Endothelial cell of umbilical vein (primary cell): Measurements from ENCODE around the gene RBSN. TPM values are rescaled to one million over a fixed set of nuclear protein-coding genes. Genes with fewer than 3 reads are reported as not detected.

Experiments
- BruUV-seq: library from RNA; stranded (reverse); fragments of 400-500 nt; replicated peaks from 2 replicates; lab custom pipeline; 2021; lab: Mats Ljungman, UMichigan
- CTCF ChIA-PET: fragments of 300-600, 350-600 bp; sonication (Branson Sonifier 250); formaldehyde crosslinking; loops from one replicate; lab custom pipeline; 2021; ENCODE audit warnings: antibody characterized with exemption, inconsistent platforms; lab: Charles Lee
- POLR2A ChIA-PET: fragments of 300-600, 350-600 bp; sonication (Branson Sonifier 250); formaldehyde crosslinking; loops from one replicate; lab custom pipeline; 2021; ENCODE audit warnings: antibody characterized with exemption, inconsistent platforms; lab: Charles Lee
- DNase-seq: peaks from one replicate; pipeline ENCODE4 v3.0.0-alpha.2; 2011; ENCODE audit warnings: low read depth, low spot score
- FAIRE-seq: peaks from 2 replicates; lab custom pipeline; 2011; peaks lifted over from hg19 to GRCh38; lab: Jason Lieb, UNC
- H2AFZ ChIP-seq: 2 replicates; pipeline ENCODE4 v1.6.0; 2012; ENCODE audit warnings: low read depth, low read length, control low read depth, inconsistent platforms
- H3K27ac ChIP-seq: 2 replicates; pipeline ENCODE4 v1.5.1; 2011; ENCODE audit warnings: low read depth, mild to moderate bottlenecking, control low read depth, low read length, moderate library complexity; ENCODE audit not compliant: insufficient read depth
- H3K27me3 ChIP-seq, 2 experiments: 2 replicates each; pipeline versions ENCODE4 v1.6.0 to v1.6.1; 2011; ENCODE audit warnings: low read length in 2 of 2, mixed read lengths in 1 of 2; ENCODE audit not compliant: control insufficient read depth in 2 of 2, insufficient read depth in 2 of 2
- H3K36me3 ChIP-seq, 2 experiments: 2 replicates in 1 of 2; 3 replicates in 1 of 2; pipeline ENCODE4 v1.5.1; 2011; ENCODE audit warnings: low read length in 2 of 2, mild to moderate bottlenecking in 1 of 2, moderate library complexity in 1 of 2; ENCODE audit not compliant: control insufficient read depth in 2 of 2, insufficient read depth in 2 of 2; ENCODE audit errors: extremely low read depth in 1 of 2
- H3K4me1 ChIP-seq: 3 replicates; pipeline ENCODE4 v1.5.1; 2011; ENCODE audit warnings: mild to moderate bottlenecking, low read length; ENCODE audit not compliant: control insufficient read depth, insufficient read depth; ENCODE audit errors: extremely low read depth
- H3K4me2 ChIP-seq: 2 replicates; pipeline ENCODE4 v1.6.1; 2011; ENCODE audit warnings: low read length, control low read depth, mixed read lengths; ENCODE audit not compliant: insufficient read depth
- H3K4me3 ChIP-seq, 3 experiments: fragments of 200-600 bp in 1 of 3; sonication (generic), shearing (Covaris generic) in 1 of 3; replicated peaks in 1 of 3; 2 replicates each; pipeline ENCODE4 v1.5.1; 2011 to 2016; ENCODE audit warnings: control low read depth in 3 of 3, low read length in 3 of 3, mild to moderate bottlenecking in 2 of 3, inconsistent platforms in 1 of 3, low read depth in 1 of 3, moderate library complexity in 1 of 3; ENCODE audit not compliant: insufficient read depth in 1 of 3
- H3K79me2 ChIP-seq: 2 replicates; pipeline ENCODE4 v1.6.0; 2012; ENCODE audit warnings: low read length, inconsistent platforms; ENCODE audit not compliant: control insufficient read depth, insufficient read depth
- H3K9ac ChIP-seq: replicated peaks from 2 replicates; pipeline ENCODE3; 2011; ENCODE audit warnings: low read length, control low read depth; ENCODE audit not compliant: insufficient read depth; ENCODE audit errors: extremely low read depth
- H3K9me1 ChIP-seq: replicated peaks from 3 replicates; pipeline ENCODE4 v1.6.0; 2011; ENCODE audit warnings: mild to moderate bottlenecking, low read length; ENCODE audit not compliant: control insufficient read depth, insufficient read depth; ENCODE audit errors: extremely low read depth
- H3K9me3 ChIP-seq: replicated peaks from 2 replicates; pipeline ENCODE4 v1.5.1; 2012; ENCODE audit warnings: low read length, inconsistent platforms; ENCODE audit not compliant: control insufficient read depth, insufficient read depth
- H4K20me1 ChIP-seq: replicated peaks from 2 replicates; pipeline ENCODE3; 2011; ENCODE audit warnings: mild to moderate bottlenecking, low read length; ENCODE audit not compliant: control insufficient read depth, insufficient read depth; ENCODE audit errors: extremely low read depth
- CTCF ChIP-seq, 2 donors: IDR thresholded peaks; 1 replicate in 1 of 2; 2 replicates in 1 of 2; pipeline ENCODE4 v1.5.1; 2011; ENCODE audit warnings: low read length in 2 of 2, mild to moderate bottlenecking in 2 of 2, moderate library complexity in 2 of 2, control low read depth in 1 of 2, inconsistent platforms in 1 of 2, low read depth in 1 of 2; ENCODE audit not compliant: insufficient read depth in 1 of 2; ENCODE audit errors: extremely low read depth in 1 of 2
- EZH2 ChIP-seq: IDR thresholded peaks from 2 replicates; pipeline ENCODE4 v1.6.1; 2012; ENCODE audit warnings: borderline replicate concordance, low read depth, mild to moderate bottlenecking, moderate library complexity, low read length, inconsistent platforms; ENCODE audit not compliant: severe bottlenecking
- FOS ChIP-seq: IDR thresholded peaks from 2 replicates; pipeline ENCODE4 v1.6.1; 2011; ENCODE audit warnings: mild to moderate bottlenecking, low read length, moderate library complexity, borderline replicate concordance; ENCODE audit not compliant: insufficient read depth
- JUN ChIP-seq: IDR thresholded peaks from 2 replicates; pipeline ENCODE4 v1.6.1; 2011; ENCODE audit warnings: borderline replicate concordance, low read depth; ENCODE audit not compliant: insufficient read length, insufficient read depth
- MYC ChIP-seq: IDR thresholded peaks from one replicate; pipeline ENCODE4 v1.6.1; 2011; ENCODE audit warnings: mild to moderate bottlenecking, low read depth, low read length
- POLR2A ChIP-seq: IDR thresholded peaks from 2 replicates; pipeline ENCODE4 v1.6.1; 2012; ENCODE audit warnings: low read depth, mild to moderate bottlenecking, control low read depth, low read length
- dilution Hi-C: fragments of 300-500 bp; cut with MboI; formaldehyde crosslinking; loops from one replicate; pipeline ENCODE4 v1.15.0; 2019; ENCODE audit warnings: low sequenced_read_pairs; ENCODE audit not compliant: extremely low pct_ligation_motif_present
- intact Hi-C: fragments of 100-400 bp; cut with micrococcal nuclease; formaldehyde crosslinking; loops from one replicate; pipeline ENCODE4 v1.10.0; 2022
- polyA plus RNA-seq, 4 experiments: library from polyadenylated mRNA; depleted of rRNA in 3 of 4; stranded (reverse) in 3 of 4; unstranded in 1 of 4; fragments of >200 nt; gene quantifications; 2 replicates each; pipeline versions ENCODE4 v1.2.1 to v1.2.3, GENCODE V29; 2011 to 2012; ENCODE audit warnings: missing spikeins in 1 of 4
- total RNA-seq: library from RNA; stranded (reverse); gene quantifications from 2 replicates; pipeline ENCODE4 v1.2.3, GENCODE V29; 2021

Gene RBSN
- total and polyA plus RNA-seq, 2 donors (not counting 3 experiments of a cell fraction or from before 2014, with no cell fraction given), result 6.7 to 23.6 TPM

GRCh38 chr3:15094187-15094875, 4.6 kb downstream of the RBSN start:
- Histone ChIP-seq H3K27me3 (no peaks in the 10 kb centered on the region), H4K20me1 (no peaks in the 10 kb centered on the region), H3K9me3 (no peaks in the 10 kb centered on the region), H2AFZ (no peak overlapping the region), H3K36me3 (peaks cover 14 to 18% of the 10 kb centered on the region in 2 experiments), H3K4me2 (no peak overlapping the region), H3K9ac (no peak overlapping the region), H3K79me2 (peaks cover 14% of the 10 kb centered on the region), H3K4me1 (peaks cover 7% of the 10 kb centered on the region), H3K4me3 (no peak overlapping the region), H3K27ac (no peak overlapping the region), H3K9me1 (no peaks in the 10 kb centered on the region)
- POLR2A ChIA-PET, result no interaction called here
- FAIRE-seq, result no peak
- BruUV-seq, result no TSS peak
- TF ChIP-seq FOS (no peak), JUN (no peak), MYC (no peak), POLR2A (no peak), EZH2 (no peak), CTCF (IDR thresholded peaks at IDR 0.05; ENCODE audit: extremely low read depth in 1 of 2, insufficient read depth in 1 of 2, low read depth in 1 of 2, low read length in 2 of 2) (no peak)
- intact Hi-C loops (no loop called here), dilution Hi-C loops (no loop called here)
- DNase-seq, result no peak
- CTCF ChIA-PET, result no interaction called here
